Fibroblast of skin of scalp (primary cell): ENCODE data around the gene LRRC45.
"Not testable (repeated sequence)": the region's sequence is repeated elsewhere in the genome, so short reads cannot be mapped to it uniquely, and the experiment has no call there.

ENCODE experiments used
- DNase-seq: peaks from one replicate; pipeline ENCODE4 v3.0.0-alpha.2; 2013

LRRC45 gene

GRCh38 chr17:82036634-82037091 is 13.6 kb downstream of the LRRC45 start:
- no peak for DNase-seq

- peak; percentile 95 for DNase-seq
Measured at GRCh38 chr17:82037092-82037888, 14.2 kb downstream of the LRRC45 start, which contains the start of gene DCXR. Gene DCXR (minus strand): TSS chr17:82037697. CDS start chr17:82037682, 15 bp downstream.

- DNase-seq: no peak
Measured at GRCh38 chr17:82037889-82038195, 14.7 kb downstream of the LRRC45 start.

DNA sequence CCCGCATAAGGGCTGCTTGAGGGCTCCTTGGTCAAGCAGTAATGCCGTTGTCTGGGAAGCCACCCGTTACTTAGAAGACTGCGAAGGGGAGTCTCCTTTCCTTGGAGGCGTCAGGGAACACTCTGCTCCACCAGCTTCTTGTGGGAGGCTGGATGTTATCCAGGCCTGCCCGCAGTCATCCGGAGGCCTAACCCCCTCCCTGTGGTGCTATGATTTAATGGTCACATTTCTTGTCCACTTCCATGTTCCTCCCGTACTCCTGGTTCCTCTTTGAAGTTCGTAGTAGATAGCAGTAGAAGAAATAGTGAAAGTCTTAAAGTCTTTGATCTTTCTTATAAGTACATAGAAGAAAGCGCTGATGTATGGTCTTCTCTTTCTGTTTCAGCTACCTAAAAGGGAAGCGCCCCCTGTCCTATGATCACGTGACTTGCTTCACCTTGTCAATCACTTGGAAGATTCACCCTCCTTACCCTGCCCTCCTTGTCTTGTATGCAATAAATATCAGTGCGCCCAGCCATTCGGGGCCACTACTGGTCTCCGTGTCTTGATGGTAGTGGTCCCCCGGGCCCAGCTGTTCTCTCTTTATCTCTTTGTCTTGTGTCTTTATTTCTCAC is 15.8 kb downstream of the LRRC45 start:
- not testable (repeated sequence) for DNase-seq

- DNase-seq: no peak
Measured at GRCh38 chr17:82039695-82040299, 16.7 kb downstream of the LRRC45 start.

GRCh38 chr17:82041144-82041814 is 18.2 kb downstream of the LRRC45 start:
- no peak for DNase-seq

DNA sequence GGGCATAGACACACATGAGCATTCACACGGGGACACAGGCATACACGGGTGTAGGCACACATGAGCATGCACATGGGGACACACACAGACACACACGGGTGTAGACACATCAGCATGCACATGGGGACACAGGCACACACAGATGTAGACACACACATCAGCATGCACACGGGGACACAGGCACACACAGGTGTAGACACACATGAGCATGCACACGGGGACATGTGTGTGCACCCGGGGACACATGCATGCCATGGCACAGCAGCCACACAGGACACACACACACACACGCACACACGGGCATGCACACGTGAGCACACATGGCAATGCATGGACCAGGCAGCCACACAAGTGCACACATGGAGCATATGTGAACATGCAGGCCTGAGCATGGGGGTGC is 19.5 kb downstream of the LRRC45 start:
- DNase-seq: no peak

- DNase-seq: no peak
Measured at GRCh38 chr17:82043507-82043906, 20.4 kb downstream of the LRRC45 start.

- no peak for DNase-seq
Measured at GRCh38 chr17:82045936-82046484, 22.9 kb downstream of the LRRC45 start.

DNA sequence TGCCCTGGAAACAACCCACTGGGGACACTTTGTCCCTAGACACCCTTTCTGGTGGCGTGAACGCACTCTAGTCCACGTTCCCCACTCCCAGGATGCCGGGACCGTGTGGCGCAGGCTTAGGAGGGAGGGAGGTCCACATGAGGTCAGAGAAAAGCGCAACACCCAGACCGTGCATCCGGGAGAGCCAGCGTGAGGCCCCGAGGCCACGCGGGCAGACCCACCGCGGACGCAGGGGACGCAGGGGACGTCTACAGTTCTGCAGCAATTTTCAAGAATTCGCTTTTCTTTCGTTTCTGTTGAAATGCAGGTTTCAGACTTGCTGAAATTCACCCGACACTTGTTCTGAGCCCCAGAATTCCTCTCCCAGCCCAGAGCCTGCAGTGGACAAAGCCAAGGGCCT is 23.8 kb downstream of the LRRC45 start:
- no peak for DNase-seq

- DNase-seq: no peak
Measured at GRCh38 chr17:82047379-82047778, 24.3 kb downstream of the LRRC45 start.

DNA sequence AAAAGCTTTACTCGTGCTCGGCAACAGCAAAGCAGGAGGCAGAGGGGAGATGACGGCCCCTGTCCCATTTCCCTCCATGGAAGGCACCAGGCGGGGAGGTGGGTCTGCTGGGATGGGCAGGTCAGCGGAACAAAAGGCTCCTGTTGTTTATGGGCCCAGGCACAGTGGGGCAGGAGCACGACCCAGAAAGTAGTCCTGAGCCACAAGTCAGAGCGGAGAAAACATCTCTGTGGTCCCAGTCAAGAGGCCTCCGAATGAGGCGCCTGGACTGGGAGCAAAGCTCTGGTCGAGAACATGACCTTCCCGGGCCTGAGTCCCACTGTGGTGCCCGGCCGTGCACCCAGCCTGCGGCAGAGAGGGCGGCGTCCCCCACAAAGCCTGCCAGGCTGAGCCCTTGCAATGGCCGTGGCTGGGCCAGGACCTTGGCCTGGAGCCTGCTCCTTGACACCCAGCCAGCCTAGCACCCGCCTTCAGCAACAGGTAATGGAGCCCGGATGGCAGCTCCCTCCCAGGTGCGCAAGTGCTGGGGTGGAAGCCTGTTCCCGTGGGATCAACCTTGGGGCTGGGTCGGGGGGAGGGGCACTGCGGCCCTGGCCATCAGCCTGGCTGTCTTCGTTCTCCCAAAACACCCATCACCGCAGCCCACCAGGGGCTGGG is 24.9 kb downstream of the LRRC45 start:
- no peak for DNase-seq

- DNase-seq: no peak
Measured at GRCh38 chr17:82048571-82048971, 25.5 kb downstream of the LRRC45 start.

DNA sequence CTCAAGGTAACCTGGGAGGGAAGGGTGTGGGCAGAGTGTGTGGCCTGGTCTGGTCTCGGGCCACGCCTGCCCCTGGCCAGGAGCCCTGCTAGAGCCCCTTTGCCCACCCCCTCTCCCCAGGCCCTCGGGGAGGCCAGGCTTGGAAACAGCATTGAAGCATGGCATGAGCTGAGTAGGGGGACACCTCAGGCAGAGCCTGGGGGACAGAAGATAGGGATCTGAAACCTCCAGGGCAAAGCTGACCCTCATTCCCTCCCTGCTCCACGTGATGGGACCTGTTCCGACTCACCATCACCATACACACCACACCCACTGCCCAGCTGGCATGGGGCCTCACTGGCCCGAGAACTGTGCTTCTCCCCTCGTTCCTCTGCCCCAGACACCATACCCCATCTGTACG is 26.0 kb downstream of the LRRC45 start:
- DNase-seq: no peak

DNA sequence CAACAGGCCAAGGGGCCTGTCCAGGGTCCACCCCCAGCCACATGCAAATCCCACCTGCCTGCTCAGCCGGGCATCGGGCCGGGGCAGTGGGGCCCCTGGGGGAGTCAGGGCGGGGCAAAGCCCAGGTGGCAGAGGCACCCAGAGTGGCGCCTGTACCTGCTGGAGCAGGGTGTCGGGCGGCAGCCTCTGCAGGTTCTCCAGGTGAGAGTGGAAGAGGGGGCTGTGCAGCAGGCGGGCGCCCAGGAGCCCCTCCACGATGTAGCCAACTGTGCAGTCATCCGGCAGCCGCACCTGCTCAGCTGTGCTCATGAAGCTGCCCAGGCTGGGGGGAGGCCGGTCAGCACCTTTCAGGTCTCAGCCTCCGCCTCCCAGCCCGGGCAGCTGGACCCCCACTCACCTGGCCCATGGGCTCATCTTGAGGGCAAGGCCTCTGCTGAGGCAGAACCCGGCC is 26.4 kb downstream of the LRRC45 start:
- no peak for DNase-seq

- DNase-seq: no peak
Measured at GRCh38 chr17:82050152-82050760, 27.2 kb downstream of the LRRC45 start.

DNA sequence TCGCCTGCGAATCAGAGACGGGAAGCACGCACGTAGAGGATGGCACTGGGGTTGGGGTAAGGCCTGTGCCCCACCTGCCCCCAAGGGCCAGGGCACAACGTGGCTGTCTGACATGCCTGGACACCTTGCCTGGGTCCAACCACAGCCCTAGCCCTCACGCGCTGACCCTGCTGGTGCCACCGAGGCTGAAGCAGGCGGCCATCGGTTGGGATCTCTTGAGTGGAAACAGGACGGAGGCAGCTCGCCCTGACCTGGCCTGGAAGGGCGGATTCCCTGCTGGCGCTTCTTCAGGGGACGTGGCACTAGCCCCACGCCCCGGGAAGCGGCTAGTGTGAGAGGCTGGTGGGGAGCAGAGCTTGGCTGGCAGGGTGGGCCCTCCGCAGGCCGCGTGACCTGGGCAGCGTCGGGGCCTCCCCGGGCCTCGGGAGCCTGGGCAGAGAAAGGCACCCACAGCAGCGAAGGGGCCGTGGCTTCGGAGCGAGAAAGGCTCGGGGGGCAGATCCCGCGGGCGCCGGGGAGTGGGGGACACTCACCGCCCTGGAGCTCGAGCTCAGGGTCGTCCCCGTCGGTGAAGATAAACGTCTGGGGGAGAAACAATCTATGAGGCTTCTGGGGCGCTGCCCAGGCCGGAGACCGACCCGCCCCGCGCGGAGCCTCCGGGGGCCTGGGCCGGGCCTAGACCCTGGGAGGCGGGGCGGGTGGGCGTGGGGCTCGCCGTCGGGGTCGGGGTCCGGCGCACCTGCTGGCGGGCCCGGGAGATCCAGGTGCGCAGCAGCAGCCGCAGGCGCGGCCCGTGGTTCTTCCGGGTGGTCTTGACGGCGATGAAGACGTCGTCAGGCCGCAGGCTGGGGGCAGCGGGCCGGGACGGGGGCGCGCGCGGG is 27.9 kb downstream of the LRRC45 start:
- no peak for DNase-seq

DNA sequence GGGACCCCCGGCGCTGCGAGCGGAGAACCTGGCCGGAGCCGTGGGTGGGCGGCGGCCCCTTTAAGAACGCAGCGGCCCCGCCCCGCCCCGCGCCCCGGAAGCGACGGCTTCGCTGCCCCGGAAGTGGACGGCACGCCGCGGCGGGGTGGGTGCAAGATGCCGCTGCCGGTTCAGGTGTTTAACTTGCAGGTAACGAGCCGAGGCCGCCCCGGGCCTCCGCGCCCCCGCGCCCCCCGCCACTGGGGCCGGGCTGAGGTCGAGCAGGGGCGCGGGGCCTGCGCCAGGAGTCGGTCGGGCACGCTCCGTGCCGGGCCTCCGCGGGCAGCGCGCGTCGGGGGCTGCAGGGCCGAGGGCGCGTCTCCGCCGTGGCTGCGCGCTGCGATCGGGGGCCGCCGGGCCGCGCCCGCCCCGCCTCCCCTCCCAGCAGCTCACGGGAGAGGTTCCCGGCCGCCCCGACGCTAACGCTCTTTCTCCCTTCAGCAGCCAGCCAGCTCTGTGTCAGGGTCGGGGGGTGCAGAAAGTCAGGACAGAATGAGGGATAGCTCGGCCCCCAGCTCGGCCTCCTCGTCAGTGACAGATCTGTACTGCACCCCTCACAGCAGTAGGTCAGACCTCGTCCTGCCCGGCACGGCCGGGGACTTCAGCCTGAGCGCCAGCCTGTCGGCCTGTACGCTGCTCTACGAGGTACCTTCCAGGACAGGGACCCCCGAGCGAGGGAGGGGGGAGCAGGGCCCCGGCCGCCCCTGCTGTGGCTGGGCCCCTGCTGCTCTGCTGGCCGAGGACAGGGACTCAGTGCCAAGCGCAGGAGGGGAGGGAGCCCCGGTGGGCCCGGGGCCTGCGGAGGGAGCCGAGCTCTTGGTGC is 28.9 kb downstream of the LRRC45 start, which contains the start of the genes GPS1 and RFNG:
GPS1 (plus strand) TSS at position 123 of the 862 bp plus-strand sequence; CDS start at position 157, 34 bp downstream.
RFNG (minus strand) TSS at position 36 of the 862 bp plus-strand sequence. CDS start 45 bp downstream, outside the sequence.
- peak; percentile 55 for DNase-seq

GRCh38 chr17:82052638-82053059 is 29.5 kb downstream of the LRRC45 start:
- DNase-seq: no peak
